Astrocyte (in vitro differentiated cells and primary cell): ENCODE data around the gene APOB. TPM values are rescaled to one million over a fixed set of nuclear protein-coding genes. Genes with fewer than 3 reads are reported as not detected.

Source experiments
- DNase-seq: peaks from one replicate; pipeline ENCODE4 v3.0.0-alpha.2; 2010; ENCODE audit warnings: low read depth
- FAIRE-seq: peaks from 2 replicates; lab custom pipeline; 2011; peaks lifted over from hg19 to GRCh38; lab: Jason Lieb, UNC
- H2AFZ ChIP-seq: 2 replicates; pipeline ENCODE4 v1.6.0; 2012; ENCODE audit warnings: low read depth, low read length, inconsistent platforms
- H3K27ac ChIP-seq: 2 replicates; pipeline ENCODE4 v1.5.1; 2011; ENCODE audit warnings: low read depth, low read length, inconsistent platforms
- H3K27me3 ChIP-seq: 2 replicates; pipeline ENCODE4 v1.6.0; 2011; ENCODE audit warnings: low read length, inconsistent platforms; ENCODE audit not compliant: insufficient read depth
- H3K36me3 ChIP-seq: 2 replicates; pipeline ENCODE4 v1.5.1; 2011; ENCODE audit warnings: low read length, inconsistent platforms; ENCODE audit not compliant: insufficient read depth
- H3K4me1 ChIP-seq: 2 replicates; pipeline ENCODE4 v1.5.1; 2011; ENCODE audit warnings: low read length, inconsistent platforms; ENCODE audit not compliant: insufficient read depth
- H3K4me2 ChIP-seq: 2 replicates; pipeline ENCODE4 v1.6.0; 2012; ENCODE audit warnings: low read length, inconsistent platforms
- H3K4me3 ChIP-seq: 2 replicates; pipeline ENCODE4 v1.5.1; 2011; ENCODE audit warnings: low read depth, mild to moderate bottlenecking, low read length, inconsistent platforms; ENCODE audit not compliant: insufficient read depth
- H3K79me2 ChIP-seq: 2 replicates; pipeline ENCODE4 v1.6.0; 2012; ENCODE audit warnings: mild to moderate bottlenecking, low read length, inconsistent platforms; ENCODE audit not compliant: insufficient read depth
- H3K9ac ChIP-seq: 2 replicates; pipeline ENCODE4 v1.6.0; 2012; ENCODE audit warnings: mild to moderate bottlenecking, low read length, inconsistent platforms
- H3K9me3 ChIP-seq: 2 replicates; pipeline ENCODE4 v1.5.1; 2012; ENCODE audit warnings: low read depth, mild to moderate bottlenecking, low read length, inconsistent platforms; ENCODE audit not compliant: insufficient read depth
- H4K20me1 ChIP-seq: 2 replicates; pipeline ENCODE4 v1.6.0; 2012; ENCODE audit warnings: low read length, inconsistent platforms; ENCODE audit not compliant: insufficient read depth
- H3K27ac Mint-ChIP-seq: one replicate; pipeline ENCODE4 v1.8.0; 2021; ENCODE audit warnings: mild to moderate bottlenecking, mixed read lengths; ENCODE audit not compliant: unreplicated experiment
- H3K27me3 Mint-ChIP-seq: one replicate; pipeline ENCODE4 v1.8.0; 2021; ENCODE audit warnings: low read depth, mixed read lengths; ENCODE audit not compliant: unreplicated experiment
- H3K36me3 Mint-ChIP-seq: one replicate; pipeline ENCODE4 v1.8.0; 2021; ENCODE audit warnings: low read depth, mixed read lengths; ENCODE audit not compliant: unreplicated experiment
- H3K4me1 Mint-ChIP-seq: one replicate; pipeline ENCODE4 v1.8.0; 2021; ENCODE audit warnings: low read depth, mixed read lengths; ENCODE audit not compliant: unreplicated experiment
- H3K4me3 Mint-ChIP-seq: one replicate; pipeline ENCODE4 v1.8.0; 2021; ENCODE audit warnings: mild to moderate bottlenecking, moderate library complexity, mixed read lengths; ENCODE audit not compliant: unreplicated experiment
- H3K9me3 Mint-ChIP-seq: one replicate; pipeline ENCODE4 v1.8.0; 2021; ENCODE audit warnings: mild to moderate bottlenecking, mixed read lengths; ENCODE audit not compliant: unreplicated experiment
- EZH2 ChIP-seq: IDR thresholded peaks from 2 replicates; pipeline ENCODE4 v1.6.1; 2012; ENCODE audit warnings: mild to moderate bottlenecking, low read length, inconsistent platforms; ENCODE audit not compliant: insufficient read depth
- total RNA-seq: library from RNA; stranded (reverse); gene quantifications from 2 replicates; pipeline ENCODE4 v1.2.1, GENCODE V29; 2021
- TF ChIP-seq, protein P1 (sequence below): IDR thresholded peaks from 2 replicates; pipeline ENCODE4 v1.5.1; 2011; ENCODE audit warnings: low read depth, mild to moderate bottlenecking, inconsistent platforms, low read length, moderate library complexity; ENCODE audit not compliant: insufficient read depth

The APOB gene
- total RNA-seq, 1 donor from 2014 or later = 0.05 TPM

DNA sequence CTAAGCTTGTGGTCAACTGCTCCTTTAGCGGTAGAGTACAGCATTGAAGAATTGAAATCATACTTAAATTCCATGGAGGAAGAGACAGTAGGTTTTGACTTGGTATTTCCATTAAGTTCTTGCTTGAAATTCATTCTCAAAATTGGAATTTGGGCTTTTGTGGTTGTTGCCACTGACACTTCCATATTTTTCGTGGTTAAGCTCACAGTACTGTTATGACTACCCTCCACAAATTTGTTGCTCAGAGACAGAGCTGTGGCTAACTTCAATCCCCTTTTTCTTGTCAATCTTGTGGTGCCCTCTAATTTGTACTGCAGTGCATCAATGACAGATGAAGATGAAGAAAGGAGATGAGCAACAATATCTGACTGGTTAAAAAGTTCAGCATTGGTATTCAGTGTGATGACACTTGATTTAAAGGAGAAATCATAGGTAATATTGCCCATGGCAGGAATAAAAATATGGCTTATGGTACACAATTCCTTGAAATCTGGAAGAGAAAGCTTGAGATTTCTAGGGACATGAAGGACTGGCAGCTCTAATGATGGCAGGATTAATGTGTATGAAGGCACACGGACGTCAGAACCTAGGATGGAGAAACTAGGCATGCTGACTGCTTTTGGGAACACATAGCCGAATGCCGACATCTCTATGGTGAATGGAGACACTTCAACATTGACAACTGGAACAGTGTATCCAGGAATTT is 37.3 kb downstream of the APOB start:
- H3K27me3 Mint-ChIP-seq = peaks cover 16% of the 10 kb centered on the region
- no peak overlapping the region for H3K4me3 ChIP-seq
- DNase-seq = no peak
- no peak overlapping the region for H3K9ac ChIP-seq
- H3K36me3 ChIP-seq = no peaks in the 10 kb centered on the region
- TF ChIP-seq, protein P1, sequence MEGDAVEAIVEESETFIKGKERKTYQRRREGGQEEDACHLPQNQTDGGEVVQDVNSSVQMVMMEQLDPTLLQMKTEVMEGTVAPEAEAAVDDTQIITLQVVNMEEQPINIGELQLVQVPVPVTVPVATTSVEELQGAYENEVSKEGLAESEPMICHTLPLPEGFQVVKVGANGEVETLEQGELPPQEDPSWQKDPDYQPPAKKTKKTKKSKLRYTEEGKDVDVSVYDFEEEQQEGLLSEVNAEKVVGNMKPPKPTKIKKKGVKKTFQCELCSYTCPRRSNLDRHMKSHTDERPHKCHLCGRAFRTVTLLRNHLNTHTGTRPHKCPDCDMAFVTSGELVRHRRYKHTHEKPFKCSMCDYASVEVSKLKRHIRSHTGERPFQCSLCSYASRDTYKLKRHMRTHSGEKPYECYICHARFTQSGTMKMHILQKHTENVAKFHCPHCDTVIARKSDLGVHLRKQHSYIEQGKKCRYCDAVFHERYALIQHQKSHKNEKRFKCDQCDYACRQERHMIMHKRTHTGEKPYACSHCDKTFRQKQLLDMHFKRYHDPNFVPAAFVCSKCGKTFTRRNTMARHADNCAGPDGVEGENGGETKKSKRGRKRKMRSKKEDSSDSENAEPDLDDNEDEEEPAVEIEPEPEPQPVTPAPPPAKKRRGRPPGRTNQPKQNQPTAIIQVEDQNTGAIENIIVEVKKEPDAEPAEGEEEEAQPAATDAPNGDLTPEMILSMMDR = no peak
- no peak for TF ChIP-seq EZH2
- no peaks in the 10 kb centered on the region for H3K36me3 Mint-ChIP-seq
- H3K4me1 ChIP-seq = no peaks in the 10 kb centered on the region
- H3K4me2 ChIP-seq = no peak overlapping the region
- H4K20me1 ChIP-seq = no peaks in the 10 kb centered on the region
- no peak overlapping the region for H3K27ac Mint-ChIP-seq
- H3K9me3 ChIP-seq = no peaks in the 10 kb centered on the region
- H2AFZ ChIP-seq = no peak overlapping the region
- FAIRE-seq = no peak
- H3K27ac ChIP-seq = no peak overlapping the region
- no peaks in the 10 kb centered on the region for H3K79me2 ChIP-seq
- H3K9me3 Mint-ChIP-seq = peaks cover 3% of the 10 kb centered on the region
- no peak overlapping the region for H3K4me3 Mint-ChIP-seq
- H3K4me1 Mint-ChIP-seq = no peaks in the 10 kb centered on the region
- no peaks in the 10 kb centered on the region for H3K27me3 ChIP-seq

DNA sequence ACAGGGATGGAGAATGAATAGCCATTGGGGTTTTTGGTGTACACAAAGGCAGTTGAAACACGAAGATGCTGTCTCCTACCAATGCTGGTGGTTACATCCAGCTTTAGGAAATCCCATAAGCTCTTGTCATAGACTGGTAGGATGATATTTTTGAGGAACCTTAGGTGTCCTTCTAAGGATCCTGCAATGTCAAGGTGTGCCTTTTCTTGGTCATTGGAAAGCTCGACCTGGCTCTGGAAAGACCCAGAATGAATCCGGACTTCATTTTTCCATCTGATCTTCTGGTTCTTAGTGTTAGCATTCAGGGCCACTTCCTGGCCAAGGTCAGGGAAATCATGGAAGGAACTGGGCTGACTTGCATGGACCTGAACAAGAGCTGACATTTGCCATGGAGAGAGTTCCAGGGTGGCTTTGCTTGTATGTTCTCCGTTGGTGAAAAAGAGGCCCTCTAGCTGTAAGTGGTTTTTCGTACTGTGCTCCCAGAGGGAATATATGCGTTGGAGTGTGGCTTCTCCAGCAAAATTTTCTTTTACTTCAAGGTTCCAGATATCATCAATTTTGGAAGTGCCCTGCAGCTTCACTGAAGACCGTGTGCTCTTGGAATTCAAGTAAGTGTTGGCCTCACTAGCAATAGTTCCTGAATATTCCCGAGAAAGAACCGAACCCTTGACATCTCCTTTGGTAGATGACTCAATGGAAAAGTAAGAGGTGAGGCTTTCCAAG is 38.0 kb downstream of the APOB start:
- no peaks in the 10 kb centered on the region for H3K79me2 ChIP-seq
- H3K4me3 ChIP-seq = no peak overlapping the region
- H3K27ac Mint-ChIP-seq = no peak overlapping the region
- DNase-seq (no peak), FAIRE-seq (no peak)
- H4K20me1 ChIP-seq = no peaks in the 10 kb centered on the region
- TF ChIP-seq EZH2 = no peak
- TF ChIP-seq, protein P1 = no peak
- H3K27me3 Mint-ChIP-seq = peaks cover 16% of the 10 kb centered on the region
- H3K27me3 ChIP-seq = no peaks in the 10 kb centered on the region
- no peaks in the 10 kb centered on the region for H3K9me3 ChIP-seq
- no peaks in the 10 kb centered on the region for H3K36me3 ChIP-seq
- no peaks in the 10 kb centered on the region for H3K4me1 ChIP-seq
- H2AFZ ChIP-seq = no peak overlapping the region
- H3K9ac ChIP-seq = no peak overlapping the region
- H3K4me2 ChIP-seq = no peak overlapping the region
- peaks cover 3% of the 10 kb centered on the region for H3K9me3 Mint-ChIP-seq
- no peaks in the 10 kb centered on the region for H3K4me1 Mint-ChIP-seq
- no peak overlapping the region for H3K27ac ChIP-seq
- H3K36me3 Mint-ChIP-seq = no peaks in the 10 kb centered on the region
- no peak overlapping the region for H3K4me3 Mint-ChIP-seq
